ENCODE results near the gene NUDCD3. TPM values are rescaled to one million over a fixed set of nuclear protein-coding genes. Genes with fewer than 3 reads are reported as not detected.

The NUDCD3 gene
- total RNA-seq, 1 experiment from 2014 or later, result 71.9 TPM

- Mint-ChIP-seq H3K36me3 (ENCODE audit: insufficient read depth in 1 of 3, low read depth in 3 of 3) (no peaks in the 10 kb centered on the region; a peak in 1 of 7 replicates), H3K4me3 (no peak overlapping the region), H3K27me3 (ENCODE audit: low read depth) (peaks cover 15% of the 10 kb centered on the region), H3K4me1 (no peaks in the 10 kb centered on the region), H3K9me3 (no peaks in the 10 kb centered on the region), H3K27ac (peak overlapping the region in 2 of 3 experiments; percentile 28 to 82; a peak in 2 of 7 replicates)
- WGBS (ENCODE audit: extremely low coverage, insufficient read length, low lambda C conversion rate), result no CpG with 5 or more reads among the region's 5 CpGs
- Histone ChIP-seq H3K23me2 (ENCODE audit: insufficient read length, low read depth, low read length, poor library complexity, severe bottlenecking) (no peaks in the 10 kb centered on the region), H3K4ac (ENCODE audit: low read depth, low read length) (no peak overlapping the region), H3K14ac (ENCODE audit: insufficient read depth, low read length) (no peak overlapping the region), H2BK12ac (ENCODE audit: insufficient read length, low read depth, low read length) (no peak overlapping the region), H3K79me2 (ENCODE audit: insufficient read depth, low read length) (no peaks in the 10 kb centered on the region), H2BK20ac (ENCODE audit: low read depth, low read length, poor library complexity, severe bottlenecking) (no peak overlapping the region), H4K91ac (ENCODE audit: insufficient read length, low read depth, low read length) (no peak overlapping the region), H2AFZ (ENCODE audit: low read length) (no peak overlapping the region), H3T11ph (ENCODE audit: low read length) (no peak overlapping the region), H3K4me1 (ENCODE audit: insufficient read depth, low read length) (peaks cover 2% of the 10 kb centered on the region), H3K18ac (ENCODE audit: insufficient read length, low read depth, low read length) (no peak overlapping the region), H2BK120ac (ENCODE audit: low read depth, low read length, poor library complexity, severe bottlenecking) (no peak overlapping the region), H4K20me1 (ENCODE audit: control insufficient read depth, insufficient read depth, insufficient read length) (no peaks in the 10 kb centered on the region), H3K23ac (ENCODE audit: insufficient read length, low read depth, low read length) (no peak overlapping the region), H2BK15ac (ENCODE audit: low read depth, low read length) (no peak overlapping the region), H3K79me1 (ENCODE audit: insufficient read depth, low read depth, low read length, poor library complexity, severe bottlenecking) (no peaks in the 10 kb centered on the region), H2AK5ac (ENCODE audit: insufficient read length, low read length) (no peak overlapping the region), H4K5ac (ENCODE audit: insufficient read length, low read depth, low read length) (no peak overlapping the region), H3K56ac (ENCODE audit: insufficient read length, low read depth, low read length) (no peak overlapping the region), H4K8ac (replicated peaks; ENCODE audit: insufficient read length, low read depth, low read length) (no peak overlapping the region), H3K9me3 (ENCODE audit: control insufficient read depth, low read depth, low read length) (no peaks in the 10 kb centered on the region), H2BK5ac (ENCODE audit: insufficient read length, low read length) (no peak overlapping the region), H3K27me3 (ENCODE audit: insufficient read depth, low read length) (no peaks in the 10 kb centered on the region), H3K9ac (ENCODE audit: extremely low read depth, insufficient read length, low read length) (no peak overlapping the region), H3K4me2 (ENCODE audit: insufficient read depth, insufficient read length, low read length) (no peak overlapping the region), H3K27ac (ENCODE audit: insufficient read length, low read depth, low read length) (no peak overlapping the region)
- TF ChIP-seq CTCF (conservative IDR thresholded peaks at IDR 0.05), result no peak
- peak; percentile 19 for DNase-seq
These were observed 112.6 kb downstream of the NUDCD3 start for GRCh38 chr7:44377681-44378421.

All from H9 (cell line).